Glomerular visceral epithelial cell (primary cell): ENCODE measurements around the gene PACS2.

Experiments
- DNase-seq: peaks from one replicate; pipeline ENCODE4 v3.0.0-alpha.2; 2016; ENCODE audit errors: extremely low spot score

PACS2 gene

DNA sequence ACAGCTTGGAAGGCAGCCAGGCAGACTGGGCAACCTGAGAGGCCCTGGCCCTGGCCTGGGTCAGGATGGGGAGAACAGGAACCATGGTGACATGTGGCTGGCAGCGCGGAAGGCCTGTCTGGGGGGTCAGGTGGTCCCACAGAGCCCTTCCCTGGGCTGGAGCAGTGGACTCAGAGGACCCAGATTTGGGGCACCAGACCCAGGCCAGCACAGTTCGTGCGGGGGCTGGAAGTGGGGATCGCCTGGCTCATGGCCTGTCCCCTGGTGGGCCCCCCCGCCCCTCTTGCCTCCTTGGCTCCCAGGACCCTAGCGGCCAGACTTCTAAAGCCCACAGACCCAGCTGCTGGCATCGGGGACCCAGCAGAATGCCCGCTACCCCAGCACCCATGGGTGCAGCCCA, 126.4 kb downstream of the PACS2 start:
- no peak for DNase-seq

DNA sequence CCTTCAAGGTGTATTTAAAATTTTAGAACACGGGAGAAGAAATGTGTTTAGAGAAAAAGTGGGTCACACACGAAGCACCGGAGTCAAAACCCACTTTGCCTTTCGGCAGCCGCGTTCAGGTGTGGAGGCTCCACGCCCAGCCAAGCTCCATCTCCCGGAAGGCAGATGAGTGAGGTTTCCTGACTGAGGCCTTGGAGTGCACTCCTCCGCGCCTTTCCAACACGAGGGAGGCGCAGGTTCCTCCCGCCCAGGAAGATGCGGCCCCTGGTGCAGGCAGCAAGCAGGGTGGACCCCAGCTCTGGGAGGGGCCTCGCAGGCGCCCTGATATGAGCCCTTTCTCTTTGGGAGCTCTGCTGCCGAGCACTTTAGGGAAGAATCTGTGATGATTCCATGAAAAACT, 127.6 kb downstream of the PACS2 start:
- no peak for DNase-seq

DNA sequence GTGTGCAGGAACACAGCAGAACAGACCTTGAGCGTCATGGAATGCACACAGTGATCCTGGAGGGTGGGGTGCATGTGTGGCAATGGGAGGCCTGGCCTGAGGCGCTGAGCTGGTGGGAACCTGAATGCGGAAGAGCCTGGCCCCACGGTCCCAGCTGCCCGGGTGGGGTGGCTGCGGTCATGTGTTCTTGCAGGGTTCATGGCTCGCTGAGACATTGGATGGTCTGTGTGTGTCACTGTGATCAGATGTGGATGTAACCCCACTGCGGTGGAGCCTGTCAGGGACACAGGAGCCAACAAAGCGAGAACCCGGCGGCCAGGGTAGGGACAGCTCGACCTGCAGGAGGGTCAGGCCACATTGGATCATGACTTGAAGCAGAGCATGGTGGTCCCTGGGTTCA, 128.3 kb downstream of the PACS2 start:
- DNase-seq: no peak

DNA sequence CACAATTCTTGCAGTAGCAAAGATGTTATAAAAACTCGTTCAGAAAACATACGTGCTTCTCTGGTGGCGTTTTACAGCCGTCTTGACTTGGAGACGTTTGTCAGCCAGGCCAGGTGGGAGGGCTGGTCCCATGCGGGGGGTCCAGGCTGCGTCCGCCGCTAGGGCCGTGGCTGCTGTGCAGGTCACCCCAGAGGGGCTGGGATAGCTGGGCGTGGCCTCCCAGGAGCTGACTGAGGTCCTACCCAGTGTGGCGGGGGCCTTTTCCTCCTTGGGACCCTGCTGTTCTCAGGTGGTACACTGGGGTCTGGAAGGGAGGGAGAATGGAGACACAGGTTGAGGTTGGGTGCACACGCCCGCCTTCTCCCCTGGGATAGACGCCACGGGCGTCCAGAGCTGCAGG, 130.3 kb downstream of the PACS2 start:
- no peak for DNase-seq

DNA sequence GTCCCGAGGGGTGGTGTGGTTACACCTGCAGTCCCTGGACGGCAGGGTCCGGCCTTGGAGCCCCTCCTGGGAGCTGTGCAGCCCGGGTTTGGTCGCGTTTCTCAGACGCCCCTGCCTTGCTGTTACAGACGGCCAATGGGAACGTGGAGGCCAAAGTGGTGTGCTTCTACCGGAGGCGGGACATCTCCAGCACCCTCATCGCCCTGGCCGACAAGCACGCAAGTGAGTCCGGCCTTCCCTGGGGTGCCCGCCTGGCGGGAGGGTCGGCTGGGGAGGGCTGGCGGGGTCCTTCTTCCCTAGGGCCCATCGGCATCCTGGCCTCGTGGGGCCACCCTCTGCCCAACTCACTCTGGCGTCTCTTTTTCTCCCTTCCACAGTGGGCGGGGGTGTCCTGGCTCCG, 130.7 kb downstream of the PACS2 start:
- DNase-seq: no peak

GRCh38 chr14:105445901-105446845, 131.6 kb downstream of the PACS2 start:
- no peak for DNase-seq

GRCh38 chr14:105446971-105447370, 132.4 kb downstream of the PACS2 start:
- no peak for DNase-seq
